Measurements from ENCODE around the gene MLKL.

MLKL gene

GRCh38 chr16:74738816-74739215 is 38.2 kb upstream of the MLKL start:
- in situ Hi-C loops (cut with HindIII; ENCODE audit: low sequenced_read_pairs) = no loop called here
- H3K4me3 ChIP-seq (ENCODE audit: low read depth, low read length) = no peak overlapping the region
- no peak for DNase-seq (ENCODE audit: low read depth, low spot score)
- no peak for TF ChIP-seq CTCF (IDR thresholded peaks at IDR 0.05; ENCODE audit: low read depth, low read length)

- no peak for DNase-seq (ENCODE audit: low read depth, low spot score)
- in situ Hi-C loops (cut with HindIII; ENCODE audit: low sequenced_read_pairs) = no loop called here
- no peak overlapping the region for H3K4me3 ChIP-seq (ENCODE audit: low read depth, low read length)
- TF ChIP-seq CTCF (IDR thresholded peaks at IDR 0.05; ENCODE audit: low read depth, low read length) = no peak
These were observed 37.5 kb upstream of the MLKL start for GRCh38 chr16:74738113-74738541.

DNA sequence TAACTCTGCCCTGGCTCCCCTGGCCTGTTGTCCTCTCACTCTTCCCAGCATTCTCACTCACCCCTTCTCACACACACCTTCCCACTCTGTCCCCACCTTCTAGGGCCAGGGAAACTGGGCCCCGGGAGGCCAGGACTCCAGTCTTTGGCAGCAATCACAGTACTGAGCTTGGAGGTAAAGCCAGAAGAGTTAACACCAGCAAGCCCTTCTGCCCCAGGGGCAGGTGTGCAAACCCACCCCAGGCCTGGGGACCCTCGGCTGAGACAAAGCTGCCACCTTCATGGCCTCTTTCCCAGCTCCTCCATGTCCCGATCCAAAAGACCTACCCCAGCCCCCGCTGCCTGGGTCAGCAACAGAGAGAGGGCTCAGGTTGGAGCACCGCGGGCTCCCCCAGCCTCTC is 36.9 kb upstream of the MLKL start:
- no peak for TF ChIP-seq CTCF (IDR thresholded peaks at IDR 0.05; ENCODE audit: low read depth, low read length)
- in situ Hi-C loops (cut with HindIII; ENCODE audit: low sequenced_read_pairs) = no loop called here
- no peak for DNase-seq (ENCODE audit: low read depth, low spot score)

DNA sequence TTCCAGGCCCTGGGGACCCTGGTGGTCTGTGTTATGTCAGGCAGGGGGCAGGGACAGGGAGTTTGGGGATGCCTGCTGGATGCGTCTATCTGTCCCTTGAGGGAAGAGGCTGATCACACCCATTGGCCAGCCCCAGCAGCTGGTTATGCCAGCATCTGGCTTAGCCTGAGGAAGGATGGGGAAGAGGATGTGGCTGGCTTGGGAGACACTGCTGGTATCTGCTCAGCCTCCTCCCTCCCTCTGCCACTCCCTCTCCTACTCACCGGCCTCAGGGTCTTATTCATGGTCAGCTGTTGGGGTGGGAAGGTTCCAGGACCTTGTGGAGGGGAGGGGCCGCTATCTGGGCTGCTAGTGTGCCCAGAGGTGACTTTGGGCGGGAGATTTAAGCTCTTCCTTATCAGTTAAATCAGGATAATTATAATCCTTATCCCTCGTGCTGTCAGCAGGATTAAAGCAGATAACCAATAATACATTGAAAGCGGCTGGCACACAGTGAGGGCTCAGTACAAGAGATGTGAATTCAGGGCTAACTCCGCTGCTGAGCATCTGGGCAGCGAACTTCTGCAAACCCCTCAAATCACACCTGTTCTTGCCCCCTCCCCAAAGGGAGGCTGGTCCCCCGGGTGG is 36.0 kb upstream of the MLKL start:
- no peak overlapping the region for H3K4me3 ChIP-seq (ENCODE audit: low read depth, low read length)
- in situ Hi-C loops (cut with HindIII; ENCODE audit: low sequenced_read_pairs) = no loop called here
- no peak for DNase-seq (ENCODE audit: low read depth, low spot score)
- no peak for TF ChIP-seq CTCF (IDR thresholded peaks at IDR 0.05; ENCODE audit: low read depth, low read length)

More for the DNA sequence above, 36.9 kb upstream of the MLKL start:
- no peak overlapping the region for H3K4me3 ChIP-seq (ENCODE audit: low read depth, low read length)

- no peak overlapping the region for H3K4me3 ChIP-seq (ENCODE audit: low read depth, low read length)
- TF ChIP-seq CTCF (IDR thresholded peaks at IDR 0.05; ENCODE audit: low read depth, low read length) = no peak
- DNase-seq (ENCODE audit: low read depth, low spot score) = no peak
- in situ Hi-C loops (cut with HindIII; ENCODE audit: low sequenced_read_pairs) = no loop called here
These were observed 34.9 kb upstream of the MLKL start for GRCh38 chr16:74735554-74735953.

DNA sequence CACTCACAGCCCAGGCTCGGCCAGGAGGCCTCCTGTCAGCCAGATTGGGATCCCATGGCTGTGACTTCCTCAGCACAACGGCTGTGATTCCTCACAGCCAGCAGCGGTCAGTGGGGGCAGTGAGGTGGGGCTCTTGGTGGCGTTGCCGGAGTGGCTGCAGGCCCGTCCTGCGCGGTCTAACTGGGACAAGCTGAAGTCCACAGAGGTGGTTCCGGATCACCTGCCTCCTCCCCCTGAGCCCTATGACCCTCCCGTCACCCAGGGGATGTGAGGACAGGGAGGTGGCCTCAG is 34.4 kb upstream of the MLKL start:
- in situ Hi-C loops (cut with HindIII; ENCODE audit: low sequenced_read_pairs) = no loop called here
- no peak for TF ChIP-seq CTCF (IDR thresholded peaks at IDR 0.05; ENCODE audit: low read depth, low read length)
- H3K4me3 ChIP-seq (ENCODE audit: low read depth, low read length) = no peak overlapping the region
- no peak for DNase-seq (ENCODE audit: low read depth, low spot score)

Data from astrocyte of the spinal cord (primary cell).